Left cardiac atrium (tissue), 4 donors: Measurements from ENCODE around the gene SH3PXD2A. TPM values are rescaled to one million over a fixed set of nuclear protein-coding genes. Genes with fewer than 3 reads are reported as not detected.
"Not testable (repeated sequence)": the region's sequence is repeated elsewhere in the genome, so short reads cannot be mapped to it uniquely, and the experiment has no call there.

ENCODE experiments used
- ATAC-seq, 2 donors: fragments of 200-7000 bp; cut with Tn5 transposase; one replicate each; pipeline ENCODE4 v1.9.1; 2020; ENCODE audit warnings: mild to moderate bottlenecking in 2 of 2, moderate library complexity in 2 of 2
- DNase-seq: peaks from one replicate; pipeline ENCODE4 v3.0.0-alpha.2; 2020
- intact Hi-C, 2 donors: fragments of 100-400 bp; cut with DNase I; formaldehyde crosslinking; loops; one replicate each; pipeline versions ENCODE4 v1.14.1 to v1.15.1; 2022 to 2023
- total RNA-seq, 2 donors: library from RNA; stranded (reverse); fragmentation: NEBNext Ultra II Directional; extraction: Animal tissue kit (Norgen Biotek cat#: 25700); gene quantifications; one replicate each; pipeline ENCODE4 v1.2.1, GENCODE V29; 2021
- donor health status: DM: no; HTN: yes; CAD: no.
- donor health status: DM: no; HTN: yes; CAD: no; lungs with severe emphysema.
- donor health status: DM: yes; HTN: yes; CAD: no.
- donor health status: Dilated cardiomyopathy.

SH3PXD2A gene
- total RNA-seq, 2 donors from 2014 or later = 24.6 to 27.7 TPM

- intact Hi-C loops = loop anchor here (10.0 kb wide), 2 partner anchors 70 to 80 kb away; no protein-coding TSS in a partner anchor
- ATAC-seq (peak; percentile 17 to 22), DNase-seq (peak; percentile 65)
Observed at GRCh38 chr10:103854686-103855391, 537 bp downstream of the SH3PXD2A start.

DNA sequence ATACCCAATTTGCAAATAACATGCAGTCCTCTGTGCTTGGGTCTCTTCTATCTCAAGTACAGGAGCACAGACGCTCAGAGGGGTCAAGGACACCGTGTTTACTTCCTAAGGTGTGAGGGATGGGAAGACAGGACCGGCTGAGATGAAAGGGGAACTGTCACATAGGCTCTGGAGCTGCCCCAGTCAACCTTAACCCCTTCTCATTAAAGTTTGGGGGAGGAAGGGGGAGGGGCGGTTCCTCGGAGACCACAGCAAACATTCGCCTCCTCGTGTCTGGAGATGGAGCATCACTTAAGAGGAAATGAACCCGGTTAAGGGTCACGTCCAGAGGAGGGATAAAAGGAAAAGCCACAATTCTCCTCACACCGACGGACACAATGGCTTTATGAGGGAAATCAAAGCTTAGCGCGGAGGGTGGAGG lies 1.1 kb downstream of the SH3PXD2A start:
- ATAC-seq = peak in 1 of 2 donors; percentile 1
- intact Hi-C loops = loop anchor here (10.0 kb wide), 2 partner anchors 69 to 79 kb away; no protein-coding TSS in a partner anchor
- no peak for DNase-seq

GRCh38 chr10:103853428-103854264 lies 1.7 kb downstream of the SH3PXD2A start:
- DNase-seq = no peak
- ATAC-seq = no peak
- intact Hi-C loops = loop anchor here (10.0 kb wide), 2 partner anchors 69 to 79 kb away; no protein-coding TSS in a partner anchor

DNA sequence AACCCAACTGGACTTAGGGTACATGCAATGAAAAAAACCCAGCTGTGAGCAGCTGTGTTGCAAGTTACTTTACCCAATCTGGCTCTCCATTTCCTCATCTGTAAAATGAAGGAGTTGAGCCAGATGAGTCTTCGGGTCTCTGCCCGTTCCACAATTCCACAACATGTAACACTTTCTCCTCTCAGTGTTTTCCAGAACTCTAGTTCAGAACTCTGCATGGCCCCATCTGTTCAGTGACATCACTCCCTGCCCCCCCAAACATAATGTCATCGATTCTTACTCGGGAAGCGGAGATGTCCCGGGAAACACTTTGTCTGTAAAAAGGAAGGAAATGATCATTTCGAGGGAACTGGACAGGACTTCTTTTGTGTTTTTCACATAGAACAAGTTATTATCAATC lies 2.5 kb downstream of the SH3PXD2A start:
- ATAC-seq = peak; percentile 5 to 6
- intact Hi-C loops = loop anchor here (10.0 kb wide), 2 partner anchors 68 to 78 kb away; no protein-coding TSS in a partner anchor
- no peak for DNase-seq

GRCh38 chr10:103852189-103852711 lies 3.1 kb downstream of the SH3PXD2A start:
- peak; percentile 14 to 32 for ATAC-seq
- intact Hi-C loops = loop anchor here (10.0 kb wide), 2 partner anchors 67 to 77 kb away; no protein-coding TSS in a partner anchor
- peak; percentile 56 for DNase-seq

DNA sequence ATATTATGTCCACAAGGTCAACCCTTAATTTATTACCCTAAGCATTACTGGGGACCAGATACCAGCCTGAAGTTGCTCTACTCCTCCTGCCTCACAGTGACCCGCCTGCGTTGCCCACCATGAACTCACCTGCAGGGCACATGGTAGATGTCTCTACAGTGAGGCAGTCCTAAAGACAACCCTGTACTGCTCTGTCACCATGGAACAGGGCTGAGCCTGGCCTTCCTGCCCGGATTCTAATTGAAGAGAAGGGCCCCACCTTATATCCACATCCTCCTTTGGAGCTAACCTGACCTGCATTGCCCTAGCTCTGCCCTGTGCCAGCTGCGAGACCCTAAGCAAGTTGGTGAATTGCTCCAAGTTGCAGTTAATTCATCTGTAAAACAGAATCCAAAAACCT lies 4.1 kb downstream of the SH3PXD2A start:
- no peak for DNase-seq
- no peak for ATAC-seq
- intact Hi-C loops = loop anchor here (10.0 kb wide), 2 partner anchors 66 to 76 kb away; no protein-coding TSS in a partner anchor

DNA sequence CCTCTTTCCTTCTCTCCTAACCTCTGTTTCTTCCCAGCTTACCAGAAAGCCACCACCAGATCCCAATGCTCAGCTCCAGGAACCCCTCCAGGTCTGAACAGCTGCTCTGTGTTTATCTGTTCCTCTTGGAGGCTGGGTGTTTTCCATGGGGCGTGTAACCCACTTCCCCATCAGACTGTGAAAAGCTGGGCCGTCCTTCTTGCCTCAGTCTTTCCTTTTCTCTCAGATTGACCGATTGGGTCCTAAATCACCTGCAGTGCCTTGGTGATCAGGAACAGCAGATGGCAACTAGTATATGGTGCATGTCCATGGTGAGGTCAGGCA lies 4.8 kb downstream of the SH3PXD2A start:
- ATAC-seq (peak in 1 of 2 donors; percentile 15), DNase-seq (no peak)
- intact Hi-C loops = loop anchor here (10.0 kb wide), 2 partner anchors 66 to 76 kb away; no protein-coding TSS in a partner anchor

- ATAC-seq = peak in 1 of 2 donors; percentile 55
- peak; percentile 72 for DNase-seq
- intact Hi-C loops = loop anchor here (10.0 kb wide), 2 partner anchors 65 to 75 kb away; no protein-coding TSS in a partner anchor
Observed at GRCh38 chr10:103849880-103850571, 5.3 kb downstream of the SH3PXD2A start.

- intact Hi-C loops = no loop called here
- ATAC-seq (peak in 1 of 2 donors; percentile 23), DNase-seq (no peak)
Observed at GRCh38 chr10:103849212-103849877, 6.0 kb downstream of the SH3PXD2A start.

- intact Hi-C loops = no loop called here
- DNase-seq = no peak
- ATAC-seq = no peak
Observed at GRCh38 chr10:103847909-103848468, 7.4 kb downstream of the SH3PXD2A start.

DNA sequence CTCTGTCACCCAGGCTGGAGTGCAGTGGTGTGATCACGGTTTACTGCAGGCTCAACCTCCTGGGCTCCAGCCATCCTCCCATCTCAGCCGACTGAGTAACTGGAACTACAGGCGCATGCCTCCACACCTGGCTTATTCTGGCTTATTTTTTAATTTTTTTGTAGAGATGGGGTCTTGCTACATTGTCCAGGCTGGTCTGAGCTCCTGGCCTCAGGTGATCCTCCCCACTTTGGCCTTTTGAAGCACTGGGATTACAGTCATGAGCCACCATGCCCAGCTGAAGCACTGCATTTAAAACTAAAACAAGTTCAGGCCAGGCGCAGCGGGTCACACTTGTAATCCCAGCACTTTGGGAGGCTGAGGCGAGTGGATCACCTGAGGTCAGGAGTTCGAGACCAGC lies 8.0 kb downstream of the SH3PXD2A start:
- DNase-seq = no peak
- intact Hi-C loops = no loop called here
- no peak for ATAC-seq

DNA sequence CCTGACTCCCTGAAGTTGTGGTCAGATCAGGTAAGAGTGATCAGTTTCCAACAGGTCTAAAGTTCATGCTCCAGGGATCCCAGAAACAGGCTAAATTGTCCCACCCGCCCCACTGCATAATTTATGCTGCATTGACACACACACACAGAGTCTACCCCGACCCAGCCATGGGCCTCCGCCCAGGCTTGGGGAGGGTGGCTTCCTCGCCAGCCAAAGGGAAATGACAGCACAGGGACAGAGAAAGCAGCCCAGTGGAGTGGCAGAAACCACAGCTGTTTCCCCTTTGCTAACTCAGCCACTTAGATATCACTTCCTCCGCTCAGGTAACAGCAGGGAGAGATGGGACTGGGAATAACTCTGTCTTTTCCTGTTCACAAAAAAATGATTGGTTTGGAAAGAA lies 9.4 kb downstream of the SH3PXD2A start:
- intact Hi-C loops = no loop called here
- no peak for DNase-seq

GRCh38 chr10:103845346-103845745 lies 10.0 kb downstream of the SH3PXD2A start:
- intact Hi-C loops, ATAC-seq, DNase-seq: not testable (repeated sequence)

More for the DNA sequence above, 9.4 kb downstream of the SH3PXD2A start:
- peak; percentile 17 to 27 for ATAC-seq

DNA sequence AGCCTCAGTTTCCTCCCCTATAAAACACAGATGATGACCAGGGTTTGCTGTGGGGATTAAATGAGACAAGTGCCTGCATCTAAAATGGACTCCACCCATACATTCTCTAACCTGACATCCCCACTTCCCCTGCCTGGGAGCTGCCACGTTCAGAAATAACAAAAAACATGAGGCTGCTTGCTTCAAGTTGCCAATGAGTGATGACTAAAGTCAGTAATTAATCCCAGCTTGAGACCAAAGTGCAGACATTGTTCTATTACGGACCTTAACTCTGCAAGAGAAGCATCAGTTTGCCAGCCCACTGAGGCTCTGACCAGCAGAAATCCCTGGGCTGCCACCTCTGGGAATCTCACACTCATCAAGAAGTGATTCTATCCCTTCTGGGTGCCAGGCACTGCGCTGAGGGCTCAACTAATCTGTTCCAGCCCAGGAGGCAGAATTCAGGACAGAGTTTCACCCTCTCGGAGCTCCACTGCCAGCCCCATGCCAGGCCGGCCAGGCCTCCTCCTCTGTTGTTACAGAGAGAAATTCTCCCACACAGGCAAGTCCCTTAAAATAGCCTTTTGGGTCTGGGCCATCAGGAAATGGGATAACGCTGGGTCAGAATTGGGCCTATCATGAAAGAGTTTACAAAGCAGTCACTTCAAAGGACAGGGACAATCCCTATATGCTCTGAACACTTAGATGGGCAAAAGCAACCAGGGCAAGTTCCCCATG lies 11.4 kb downstream of the SH3PXD2A start:
- ATAC-seq (peak; percentile 60 to 80), DNase-seq (peak; percentile 58)
- intact Hi-C loops = no loop called here

- intact Hi-C loops = no loop called here
- ATAC-seq (no peak), DNase-seq (no peak)
Observed at GRCh38 chr10:103843045-103843444, 12.3 kb downstream of the SH3PXD2A start.

GRCh38 chr10:103842605-103843004 lies 12.8 kb downstream of the SH3PXD2A start:
- DNase-seq (no peak), ATAC-seq (no peak)
- intact Hi-C loops = no loop called here

DNA sequence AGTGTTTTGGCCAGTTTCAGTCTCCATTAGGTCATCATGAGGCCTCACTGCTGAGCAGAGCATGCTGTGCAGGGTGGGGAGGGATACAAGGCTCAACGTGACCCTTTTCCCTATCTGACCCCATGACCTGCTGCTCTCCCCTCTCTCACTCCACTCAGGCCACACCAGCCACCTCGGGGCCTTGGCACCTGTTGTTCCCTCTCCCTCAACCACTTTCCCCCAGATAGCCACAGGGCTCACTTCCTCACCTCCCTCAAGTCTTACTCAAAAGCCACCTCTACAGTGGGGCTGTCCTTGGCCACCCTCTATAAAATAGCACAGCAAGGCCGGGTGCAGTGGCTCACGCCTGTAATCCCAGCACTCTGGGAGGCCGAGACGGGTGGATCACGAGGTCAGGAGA lies 13.9 kb downstream of the SH3PXD2A start:
- intact Hi-C loops = no loop called here
- ATAC-seq (no peak), DNase-seq (no peak)

DNA sequence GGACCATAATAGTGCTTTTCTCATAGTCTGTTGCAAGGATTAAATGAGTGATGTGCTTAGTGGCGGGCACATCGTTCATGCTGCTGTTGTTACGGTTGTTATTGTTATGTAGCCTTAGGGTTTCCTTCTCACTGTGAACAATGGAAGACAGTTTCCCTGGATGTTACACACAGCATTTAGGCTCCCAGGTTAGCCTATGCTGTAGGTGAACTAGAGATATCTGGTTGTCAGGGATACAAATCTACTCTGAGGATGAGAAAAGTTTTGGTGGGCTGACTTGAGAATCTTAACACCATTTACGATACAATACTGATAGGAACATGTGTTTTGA lies 14.7 kb downstream of the SH3PXD2A start:
- intact Hi-C loops = no loop called here
- no peak for ATAC-seq
- no peak for DNase-seq
